Fibroblast of skin of left biceps (primary cell): Measurements from ENCODE around the gene JPH4.
"Not testable (repeated sequence)": the region's sequence is repeated elsewhere in the genome, so short reads cannot be mapped to it uniquely, and the experiment has no call there.

ENCODE experiments used
- DNase-seq, 2 experiments: peaks; one replicate each; pipeline ENCODE4 v3.0.0-alpha.2; 2013; ENCODE audit warnings: low read depth in 2 of 2

Gene JPH4

GRCh38 chr14:23578560-23579310, at the start of gene JPH4:
TSS of gene JPH4 (minus strand) at chr14:23578790. CDS start at chr14:23577453, 1,337 bp downstream.
- no peak for DNase-seq

- no peak for DNase-seq
Observed at GRCh38 chr14:23627961-23628360, 49.4 kb upstream of the JPH4 start.

DNA sequence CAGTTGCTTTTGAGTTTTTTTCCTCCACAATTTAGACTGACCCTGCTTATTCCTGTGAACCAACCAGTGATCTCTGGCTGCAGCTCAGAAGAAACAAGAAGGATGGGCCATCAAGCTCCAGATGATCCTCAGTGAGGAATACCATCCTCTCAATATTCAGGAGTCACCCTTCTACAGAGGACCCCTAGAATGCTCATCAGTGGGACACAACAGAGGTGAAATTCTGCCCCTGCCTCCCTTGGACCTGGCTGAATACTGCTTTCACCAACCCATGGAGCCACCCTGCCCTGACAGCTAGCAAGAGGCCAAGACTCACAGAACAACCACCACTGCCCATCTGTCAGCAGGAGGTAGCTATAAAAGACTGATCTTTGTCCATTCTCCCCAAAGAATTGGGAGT, 48.4 kb upstream of the JPH4 start:
- DNase-seq: no peak

GRCh38 chr14:23624830-23625404, 46.3 kb upstream of the JPH4 start:
- DNase-seq: no peak

DNA sequence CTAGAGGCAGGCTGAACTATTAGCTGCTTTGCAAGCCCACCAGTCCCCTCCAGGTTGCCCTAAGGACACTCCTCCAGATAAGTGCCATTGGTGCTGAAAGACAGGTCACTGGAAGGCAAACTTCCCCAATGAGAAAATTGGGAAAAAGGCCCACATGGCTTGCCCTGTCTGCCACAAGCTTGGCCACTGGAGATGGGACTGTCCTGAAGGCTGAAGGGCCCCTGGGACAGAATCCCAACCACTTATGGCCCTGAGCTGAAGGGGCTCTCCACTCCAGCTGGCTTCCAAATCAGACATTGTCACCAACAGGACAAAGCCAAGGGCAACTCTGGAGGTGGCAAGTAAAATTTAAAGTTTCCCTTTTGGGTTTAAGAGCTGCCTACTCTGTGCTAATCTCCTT, 45.4 kb upstream of the JPH4 start:
- no peak for DNase-seq

DNA sequence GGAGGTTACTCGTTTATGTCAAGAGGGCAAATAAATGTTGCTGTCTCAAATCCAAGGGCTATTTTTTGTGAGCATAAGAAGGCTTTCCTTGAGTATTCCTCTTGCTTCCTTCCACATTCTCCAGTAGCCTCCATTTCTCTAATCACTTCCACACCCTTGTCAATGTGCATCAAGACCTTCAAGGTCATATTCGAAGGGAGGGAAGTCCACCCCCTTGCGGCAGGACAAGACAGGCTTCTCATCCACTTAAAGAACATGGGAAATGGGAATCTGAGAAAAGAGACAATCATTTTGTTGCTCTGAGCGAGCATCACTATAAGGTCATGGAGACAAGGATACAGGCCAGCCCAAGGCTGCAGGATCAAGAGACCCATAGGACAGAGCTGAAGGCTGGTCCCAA, 44.4 kb upstream of the JPH4 start:
- DNase-seq: no peak

DNA sequence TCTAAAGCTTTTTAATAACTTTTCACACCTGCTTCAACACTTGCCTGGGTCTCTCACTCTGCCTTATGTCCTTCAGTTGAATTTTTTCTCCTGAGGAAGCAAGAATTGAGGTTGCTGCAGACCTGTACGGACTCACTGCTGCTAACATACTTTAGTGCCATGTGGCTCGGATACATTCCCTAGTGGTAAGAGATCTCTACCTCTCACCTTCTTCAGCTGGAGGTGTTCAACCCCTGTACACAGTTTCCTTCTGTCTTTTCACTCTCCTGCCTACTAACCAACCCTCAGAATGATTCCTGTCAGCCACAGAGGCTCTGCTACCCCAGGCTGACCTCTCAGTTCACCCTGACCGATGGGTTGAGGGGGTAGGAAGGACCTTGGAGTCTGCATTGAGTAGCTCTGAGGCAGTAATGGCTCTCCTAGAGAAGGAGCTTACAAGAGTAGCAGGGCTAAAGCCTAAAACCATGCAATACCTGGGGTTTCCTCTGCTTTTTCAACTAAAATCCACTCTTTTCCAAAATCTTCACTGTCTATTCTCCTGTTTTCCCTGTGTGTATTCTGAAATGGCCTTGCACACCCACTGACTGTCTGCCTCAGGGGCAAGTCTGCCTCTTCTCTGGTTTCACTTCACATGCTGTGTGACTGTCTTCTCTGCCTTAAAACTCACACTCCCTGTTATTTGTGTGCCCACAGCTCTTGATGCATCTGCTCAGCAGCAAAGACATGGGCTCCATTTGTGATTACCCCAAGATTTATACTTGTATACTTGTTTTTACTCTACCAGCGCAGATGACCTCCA, 43.5 kb upstream of the JPH4 start:
- DNase-seq: no peak

- no peak for DNase-seq
Observed at GRCh38 chr14:23621204-23621931, 42.8 kb upstream of the JPH4 start.

DNA sequence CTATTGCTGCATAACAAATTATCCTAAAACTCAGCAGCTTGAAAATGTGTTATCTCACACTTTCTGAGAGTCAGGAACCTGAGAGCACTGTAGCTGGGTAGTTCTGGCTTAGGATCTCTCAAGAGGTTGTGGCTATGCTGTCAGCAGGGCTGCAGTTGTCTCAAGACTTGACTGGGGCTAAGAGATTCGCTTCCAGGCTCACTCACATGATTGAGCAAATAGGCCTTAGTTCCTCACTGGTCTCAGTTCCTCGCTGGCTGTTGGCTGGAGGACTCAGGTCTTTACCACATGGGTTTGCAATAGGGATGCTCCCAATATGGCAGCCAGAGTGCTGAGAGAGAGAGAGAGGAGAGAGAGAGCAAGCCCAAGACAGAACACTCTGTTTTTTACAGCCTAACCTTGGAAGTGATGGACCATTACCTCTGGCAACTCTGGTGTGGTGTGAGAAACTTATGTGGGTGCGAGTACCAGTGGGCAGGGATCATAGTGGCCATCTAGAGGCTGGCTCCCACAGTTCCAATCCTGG, 41.6 kb upstream of the JPH4 start:
- DNase-seq: no peak

- DNase-seq: no peak
Observed at GRCh38 chr14:23618415-23618988, 39.9 kb upstream of the JPH4 start.

GRCh38 chr14:23617539-23617938, 38.9 kb upstream of the JPH4 start:
- DNase-seq: no peak

DNA sequence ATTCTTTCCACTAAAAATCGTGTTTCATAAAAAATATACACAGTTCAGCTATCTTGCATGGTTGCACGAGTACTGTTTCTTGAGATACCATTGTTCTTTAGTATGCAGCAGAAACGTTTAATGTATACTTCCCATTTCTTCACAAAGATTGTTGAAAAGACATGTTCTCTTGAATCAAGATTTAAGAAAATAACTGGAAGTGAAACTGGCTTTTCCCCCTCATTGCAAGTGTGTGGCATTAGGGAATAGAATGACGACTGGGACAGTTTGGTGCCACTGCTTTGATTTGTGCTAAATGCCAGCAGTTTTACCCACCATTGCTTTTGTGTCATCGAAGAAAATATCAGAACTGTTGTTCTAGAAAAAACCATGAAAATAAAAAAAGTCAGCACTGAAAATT, 37.3 kb upstream of the JPH4 start:
- no peak for DNase-seq

DNA sequence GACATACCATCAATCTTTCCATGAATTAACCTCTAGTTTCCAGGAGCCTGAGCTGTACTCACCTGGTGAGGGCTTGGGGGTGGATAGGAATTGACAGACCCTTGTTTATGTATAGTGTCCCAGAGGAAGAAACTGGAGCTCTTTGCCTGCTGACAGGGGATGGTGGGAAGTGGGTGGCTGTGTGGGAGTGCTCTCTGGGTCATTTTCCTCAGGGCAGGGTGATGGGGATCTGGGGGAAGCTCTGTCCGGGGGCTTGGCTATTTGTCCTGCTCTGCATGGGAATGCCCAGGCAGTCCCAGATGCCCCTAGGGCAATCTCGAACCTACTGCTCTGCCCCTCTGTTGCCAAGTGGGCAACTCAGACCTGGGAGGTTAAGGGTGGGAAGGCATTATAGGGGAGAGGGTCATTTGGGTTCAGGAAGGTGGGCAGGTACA, 35.8 kb upstream of the JPH4 start:
- no peak for DNase-seq

DNA sequence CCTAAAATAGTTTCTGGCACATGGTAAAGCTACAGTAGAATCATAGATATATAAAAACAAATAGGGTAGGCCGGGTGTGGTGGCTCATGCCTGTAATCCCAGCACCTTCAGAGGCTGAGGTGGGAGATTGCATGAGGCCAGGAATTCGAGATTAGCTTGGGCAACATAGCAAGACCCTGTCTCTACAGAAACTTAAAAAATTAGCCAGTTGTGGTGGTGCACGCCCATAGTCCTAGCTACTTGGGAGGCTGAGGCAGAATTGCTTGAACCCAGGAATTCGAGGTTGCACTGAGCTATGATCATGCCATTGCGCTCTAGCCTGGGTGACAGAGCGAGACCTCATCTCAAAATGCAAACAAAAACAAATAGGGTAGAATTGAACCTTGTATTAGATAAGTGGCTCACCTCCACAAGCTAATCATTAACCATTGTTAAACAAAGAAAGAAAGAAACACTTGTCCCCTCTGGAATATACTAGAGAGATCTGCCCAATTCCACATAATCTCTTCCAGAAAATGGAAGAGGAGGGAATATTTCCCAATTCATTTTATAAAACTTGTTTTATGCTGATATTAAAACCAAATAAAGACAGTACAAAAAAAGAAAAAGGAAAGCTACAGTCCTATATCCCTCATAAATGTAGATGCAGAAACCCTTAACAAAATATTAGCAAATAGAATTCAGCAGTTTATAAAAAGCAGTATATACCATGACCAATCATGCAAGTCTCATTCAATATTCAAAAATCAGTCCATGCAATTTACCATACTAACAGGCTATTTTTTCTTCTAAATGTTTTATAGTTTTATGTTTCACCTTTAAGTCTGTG, 34.9 kb upstream of the JPH4 start:
- no peak for DNase-seq

DNA sequence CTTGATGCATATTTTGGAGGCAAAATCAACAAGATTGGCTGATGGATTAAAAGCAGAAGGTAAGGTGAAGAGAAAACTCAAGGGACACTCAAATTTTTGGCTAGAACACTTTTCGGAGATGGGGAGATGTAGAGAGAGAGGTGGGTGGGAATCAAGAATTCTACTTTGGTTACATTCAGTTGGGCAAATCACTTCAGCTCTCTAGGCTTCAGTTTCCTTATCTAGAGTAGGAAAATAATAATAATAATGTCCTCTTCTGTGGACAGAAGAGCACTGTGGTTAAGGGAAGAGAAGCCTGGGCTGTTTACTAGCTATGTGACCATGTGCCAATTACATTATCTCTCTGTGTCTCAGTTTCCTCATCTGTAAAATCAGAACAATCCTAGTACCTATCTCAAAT, 34.2 kb upstream of the JPH4 start:
- no peak for DNase-seq

- no peak for DNase-seq
Observed at GRCh38 chr14:23612354-23612732, 33.8 kb upstream of the JPH4 start.

DNA sequence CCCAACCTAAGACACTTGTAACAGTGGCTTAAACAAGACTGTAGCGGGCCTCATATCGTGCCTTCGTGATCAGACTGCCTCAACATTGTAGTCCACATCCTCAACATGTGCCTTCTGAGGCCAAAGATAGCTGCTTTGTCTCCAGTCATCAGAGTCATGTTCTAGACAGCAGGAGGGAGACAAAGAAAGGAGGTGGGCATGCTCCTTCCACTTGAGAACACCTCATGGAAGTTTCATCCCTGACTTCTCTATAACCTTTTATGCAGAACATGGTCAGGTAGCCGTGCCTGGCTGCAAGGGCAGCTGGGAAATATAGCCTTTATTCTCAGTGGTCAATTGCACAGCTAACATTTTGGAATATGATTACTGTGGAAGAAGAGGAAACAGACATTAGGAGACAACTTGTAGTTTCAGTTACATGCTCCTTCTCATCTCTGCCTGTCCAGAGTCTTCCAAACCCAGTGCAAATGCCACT, 32.3 kb upstream of the JPH4 start:
- no peak for DNase-seq

DNA sequence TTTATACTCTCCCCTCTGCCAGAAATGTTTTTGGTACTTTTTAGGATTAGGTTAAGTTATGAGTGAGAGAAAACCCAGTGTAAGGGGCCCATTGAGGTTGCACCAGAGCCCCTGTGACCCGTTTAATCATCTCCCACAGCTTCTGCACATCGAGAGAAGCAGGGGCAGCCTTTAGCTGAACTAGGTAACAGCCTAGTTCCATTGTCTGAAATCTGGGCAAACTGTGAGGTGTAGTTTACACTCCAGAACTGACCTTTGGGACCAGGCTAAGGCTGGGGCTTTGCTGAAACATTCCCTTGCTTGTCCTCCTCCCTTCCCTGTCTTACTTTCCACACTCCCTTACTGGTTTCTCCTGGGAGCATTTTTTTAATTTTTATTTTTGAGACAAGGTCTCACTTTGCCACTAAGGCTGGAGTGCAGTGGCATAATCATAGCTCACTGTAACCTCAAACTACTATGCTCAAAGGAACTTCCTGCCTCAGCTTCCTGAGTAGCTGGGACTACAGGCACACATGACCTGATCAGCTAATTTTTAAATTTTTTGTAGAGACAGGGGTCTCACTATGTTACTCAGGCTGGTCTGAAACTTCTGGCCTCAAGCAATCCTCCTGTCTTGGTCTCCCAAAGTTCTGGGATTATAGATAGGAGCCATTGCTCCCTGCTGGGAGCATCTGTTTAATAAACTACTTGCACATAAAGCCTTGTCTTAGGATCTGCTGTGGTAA, 31.7 kb upstream of the JPH4 start:
- no peak for DNase-seq

DNA sequence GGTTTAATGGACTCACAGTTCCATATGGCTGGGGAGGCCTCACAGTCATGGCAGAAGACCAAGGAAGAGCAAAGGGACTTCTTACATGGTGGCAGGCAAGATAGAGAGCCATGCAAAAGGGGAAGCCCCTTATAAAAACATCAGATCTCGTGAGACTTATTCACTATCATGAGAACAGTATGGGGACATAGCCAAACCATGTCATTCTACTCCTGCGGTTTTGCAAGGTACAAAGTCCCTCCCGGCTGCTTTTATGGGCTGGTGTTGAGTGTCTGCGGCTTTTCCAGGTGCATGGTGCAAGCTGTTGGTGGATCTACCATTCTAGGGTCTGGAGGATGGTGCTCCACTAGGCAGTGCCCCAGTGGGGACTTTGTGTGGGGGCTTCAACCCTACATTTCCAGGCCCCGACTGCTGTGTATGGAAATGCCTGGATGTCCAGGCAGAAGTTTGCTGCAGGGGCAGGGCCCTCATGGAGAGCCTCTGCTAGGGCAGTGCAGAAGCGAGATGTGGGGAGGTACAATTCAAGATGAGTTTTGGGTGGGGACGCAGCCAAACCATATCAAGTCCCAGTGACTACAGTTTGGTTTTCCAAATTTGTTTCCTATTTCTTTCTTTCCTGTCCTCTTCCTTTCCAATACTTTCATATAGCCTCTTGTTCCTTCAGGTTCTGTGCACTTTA, 31.0 kb upstream of the JPH4 start:
- DNase-seq: not testable (repeated sequence)
